Common myeloid progenitor, CD34-positive (primary cell): ENCODE measurements around the gene ARHGAP22.
"Not testable (repeated sequence)": the region's sequence is repeated elsewhere in the genome, so short reads cannot be mapped to it uniquely, and the experiment has no call there.

Experiments used
- CTCF ChIA-PET: fragments of 350-600 bp; sonication (Branson Sonifier 250); formaldehyde crosslinking; loops from one replicate; lab custom pipeline; 2021; ENCODE audit warnings: antibody characterized with exemption; lab: Charles Lee
- POLR2A ChIA-PET: fragments of 350-600 bp; sonication (Branson Sonifier 250); formaldehyde crosslinking; loops from one replicate; lab custom pipeline; 2021; ENCODE audit warnings: antibody characterized with exemption; lab: Charles Lee
- DNase-seq, 3 donors: peaks; one replicate each; pipeline versions ENCODE4 v3.0.0 to v3.0.0-alpha.2; 2013
- H3K27ac ChIP-seq, 2 experiments: 1 replicate in 1 of 2; 2 replicates in 1 of 2; pipeline ENCODE4 v1.7.0; 2013; ENCODE audit warnings: inconsistent platforms in 2 of 2, low read length in 2 of 2, mild to moderate bottlenecking in 2 of 2, low read depth in 1 of 2, moderate library complexity in 1 of 2; ENCODE audit not compliant: severe bottlenecking in 2 of 2, insufficient read depth in 1 of 2, poor library complexity in 1 of 2
- H3K27me3 ChIP-seq, 5 experiments: replicated peaks in 2 of 5; 1 replicate in 3 of 5; 2 replicates in 2 of 5; pipeline versions ENCODE4 v1.6.1 to v1.7.0; 2013; ENCODE audit warnings: low read length in 4 of 5, mild to moderate bottlenecking in 2 of 5, moderate library complexity in 2 of 5, inconsistent platforms in 1 of 5; ENCODE audit not compliant: insufficient read depth in 5 of 5, control insufficient read depth in 4 of 5
- H3K36me3 ChIP-seq, 4 experiments: 1 replicate in 2 of 4; 2 replicates in 2 of 4; pipeline versions ENCODE4 v1.6.1 to v1.7.0; 2013; ENCODE audit warnings: low read length in 3 of 4, control low read depth in 1 of 4, mild to moderate bottlenecking in 1 of 4; ENCODE audit not compliant: control insufficient read depth in 4 of 4, insufficient read depth in 4 of 4
- H3K4me1 ChIP-seq, 4 experiments: 1 replicate in 3 of 4; 2 replicates in 1 of 4; pipeline versions ENCODE4 v1.6.1 to v1.7.1; 2013; ENCODE audit warnings: low read length in 3 of 4, mild to moderate bottlenecking in 3 of 4, control low read depth in 1 of 4, inconsistent platforms in 1 of 4, moderate library complexity in 1 of 4; ENCODE audit not compliant: control insufficient read depth in 4 of 4, insufficient read depth in 4 of 4; ENCODE audit errors: control extremely low read depth in 1 of 4
- H3K4me3 ChIP-seq, 7 experiments: 1 replicate in 4 of 7; 2 replicates in 3 of 7; pipeline versions ENCODE4 v1.5.1 to v1.7.0; 2013; ENCODE audit warnings: mild to moderate bottlenecking in 7 of 7, low read length in 6 of 7, moderate library complexity in 6 of 7, inconsistent platforms in 2 of 7, low read depth in 2 of 7, control low read depth in 1 of 7; ENCODE audit not compliant: insufficient read depth in 4 of 7, control insufficient read depth in 1 of 7; ENCODE audit errors: extremely low read depth in 1 of 7
- H3K9me3 ChIP-seq, 5 experiments: 1 replicate in 4 of 5; 2 replicates in 1 of 5; pipeline versions ENCODE4 v1.6.1 to v1.7.1; 2013; ENCODE audit warnings: low read length in 4 of 5, mild to moderate bottlenecking in 2 of 5, inconsistent platforms in 1 of 5, low read depth in 1 of 5, moderate library complexity in 1 of 5; ENCODE audit not compliant: control insufficient read depth in 4 of 5, insufficient read depth in 2 of 5; ENCODE audit errors: control extremely low read depth in 1 of 5
- WGBS: methylation state at CpG from one replicate; pipeline ENCODE4 v1.1.5; 2013; ENCODE audit not compliant: insufficient coverage; 5-methylcytosine and 5-hydroxymethylcytosine counted together

ARHGAP22 gene

GRCh38 chr10:48649349-48649944, 44.6 kb upstream of the ARHGAP22 start:
- H3K9me3 ChIP-seq = no peaks in the 10 kb centered on the region
- CTCF ChIA-PET = interaction anchor here (0.6 to 13.5 kb wide), 5 partner anchors 11 to 356 kb away, joined by 3 to 381 read pairs (median 4); partner anchors contain the start of gene ARHGAP22

GRCh38 chr10:48648172-48648942, 43.5 kb upstream of the ARHGAP22 start:
- Histone ChIP-seq H3K36me3 (no peaks in the 10 kb centered on the region), H3K4me1 (peaks cover 0 to 12% (median 8%) of the 10 kb centered on the region in 4 experiments), H3K27ac (no peak overlapping the region), H3K4me3 (no peak overlapping the region), H3K27me3 (no peaks in the 10 kb centered on the region), H3K9me3 (no peaks in the 10 kb centered on the region)
- WGBS = 100% methylated on average over 10 of the region's 12 CpGs
- DNase-seq = no peak
- POLR2A ChIA-PET = no interaction called here
- CTCF ChIA-PET = interaction anchor here (1.0 to 13.5 kb wide), 3 partner anchors 8 to 95 kb away, joined by 3 to 381 read pairs (median 10); no protein-coding TSS in a partner anchor

More at GRCh38 chr10:48649349-48649944, 44.6 kb upstream of the ARHGAP22 start:
- Histone ChIP-seq H3K27me3 (no peaks in the 10 kb centered on the region), H3K4me1 (peaks cover 0 to 12% (median 8%) of the 10 kb centered on the region in 4 experiments), H3K27ac (no peak overlapping the region), H3K36me3 (no peaks in the 10 kb centered on the region), H3K4me3 (no peak overlapping the region)
- WGBS = 94% methylated on average over 4 of the region's 7 CpGs
- no peak for DNase-seq
- POLR2A ChIA-PET = interaction anchor here (0.7 kb wide), 1 partner anchor 147 kb away, joined by 3 read pairs; no protein-coding TSS in a partner anchor

GRCh38 chr10:48647073-48647472, 42.2 kb upstream of the ARHGAP22 start:
- H3K27ac ChIP-seq, H3K36me3 ChIP-seq, H3K9me3 ChIP-seq, H3K4me1 ChIP-seq, DNase-seq, H3K4me3 ChIP-seq, POLR2A ChIA-PET, H3K27me3 ChIP-seq: not testable (repeated sequence)
- WGBS = 100% methylated on average over 3 of the region's 7 CpGs
- CTCF ChIA-PET = interaction anchor here (1.8 to 13.5 kb wide), 3 partner anchors 9 to 93 kb away, joined by 6 to 381 read pairs (median 10); no protein-coding TSS in a partner anchor

- Histone ChIP-seq H3K36me3 (no peaks in the 10 kb centered on the region), H3K9me3 (peaks cover 0 to 3% (median 1%) of the 10 kb centered on the region in 5 experiments), H3K27ac (no peak overlapping the region), H3K4me3 (no peak overlapping the region), H3K27me3 (no peaks in the 10 kb centered on the region), H3K4me1 (peaks cover 0 to 4% (median 0%) of the 10 kb centered on the region in 4 experiments)
- CTCF ChIA-PET = interaction anchor here (2.5 kb wide), 1 partner anchor 10 kb away, joined by 12 read pairs; no protein-coding TSS in a partner anchor
- DNase-seq = no peak
- WGBS = no CpG with 5 or more reads among the region's 1 CpG
- POLR2A ChIA-PET = no interaction called here
Observed at GRCh38 chr10:48645600-48645999, 40.7 kb upstream of the ARHGAP22 start.

- H3K9me3 ChIP-seq, H3K27ac ChIP-seq, DNase-seq, H3K27me3 ChIP-seq, H3K4me3 ChIP-seq, H3K36me3 ChIP-seq, POLR2A ChIA-PET: not testable (repeated sequence)
- no CpG with 5 or more reads among the region's 4 CpGs for WGBS
- CTCF ChIA-PET = interaction anchor here (0.9 to 2.1 kb wide), 5 partner anchors 15 to 89 kb away, joined by 3 to 4 read pairs (median 3); no protein-coding TSS in a partner anchor
- H3K4me1 ChIP-seq = peaks cover 0 to 22% (median 16%) of the 10 kb centered on the region in 4 experiments
Observed at GRCh38 chr10:48641099-48641690, 36.3 kb upstream of the ARHGAP22 start.

- Histone ChIP-seq H3K27ac (no peak overlapping the region), H3K36me3 (no peaks in the 10 kb centered on the region), H3K27me3 (no peaks in the 10 kb centered on the region), H3K4me3 (no peak overlapping the region), H3K4me1 (peaks cover 0 to 31% (median 23%) of the 10 kb centered on the region in 4 experiments), H3K9me3 (peaks cover 0 to 3% (median 2%) of the 10 kb centered on the region in 5 experiments)
- DNase-seq = no peak
- ChIA-PET POLR2A (no interaction called here), CTCF (interaction anchor here (0.9 to 2.3 kb wide), 6 partner anchors 15 to 89 kb away, joined by 3 to 8 read pairs (median 4); no protein-coding TSS in a partner anchor)
- no CpG with 5 or more reads among the region's 1 CpG for WGBS
Observed at GRCh38 chr10:48640326-48640725, 35.5 kb upstream of the ARHGAP22 start.
